ENCODE measurements around the gene USP32.
"Not testable (repeated sequence)": the region's sequence is repeated elsewhere in the genome, so short reads cannot be mapped to it uniquely, and the experiment has no call there.

DNA sequence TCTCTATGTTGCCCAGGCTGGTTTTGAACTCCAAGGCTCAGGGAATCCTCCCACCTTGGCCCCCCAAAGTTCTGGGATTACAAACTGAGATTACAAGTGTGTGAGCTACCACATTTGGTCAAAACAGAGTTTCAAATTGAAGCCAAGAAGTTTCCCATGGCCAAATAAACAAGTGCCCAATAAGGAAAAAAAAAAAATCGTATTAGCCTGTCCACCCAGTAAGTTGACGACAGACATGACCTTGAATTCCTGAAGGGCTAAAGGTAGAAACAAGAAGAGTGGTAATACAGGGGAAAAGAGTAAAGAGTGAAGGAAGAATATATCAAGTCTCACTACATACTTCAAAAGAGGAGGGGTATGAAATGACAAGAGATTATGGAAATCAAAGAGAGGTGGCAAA is 176.0 kb downstream of the USP32 start:
- TF ChIP-seq EZH2 (IDR thresholded peaks at IDR 0.05; ENCODE audit: low read depth), result not testable (repeated sequence)
- TF ChIP-seq, protein P1, sequence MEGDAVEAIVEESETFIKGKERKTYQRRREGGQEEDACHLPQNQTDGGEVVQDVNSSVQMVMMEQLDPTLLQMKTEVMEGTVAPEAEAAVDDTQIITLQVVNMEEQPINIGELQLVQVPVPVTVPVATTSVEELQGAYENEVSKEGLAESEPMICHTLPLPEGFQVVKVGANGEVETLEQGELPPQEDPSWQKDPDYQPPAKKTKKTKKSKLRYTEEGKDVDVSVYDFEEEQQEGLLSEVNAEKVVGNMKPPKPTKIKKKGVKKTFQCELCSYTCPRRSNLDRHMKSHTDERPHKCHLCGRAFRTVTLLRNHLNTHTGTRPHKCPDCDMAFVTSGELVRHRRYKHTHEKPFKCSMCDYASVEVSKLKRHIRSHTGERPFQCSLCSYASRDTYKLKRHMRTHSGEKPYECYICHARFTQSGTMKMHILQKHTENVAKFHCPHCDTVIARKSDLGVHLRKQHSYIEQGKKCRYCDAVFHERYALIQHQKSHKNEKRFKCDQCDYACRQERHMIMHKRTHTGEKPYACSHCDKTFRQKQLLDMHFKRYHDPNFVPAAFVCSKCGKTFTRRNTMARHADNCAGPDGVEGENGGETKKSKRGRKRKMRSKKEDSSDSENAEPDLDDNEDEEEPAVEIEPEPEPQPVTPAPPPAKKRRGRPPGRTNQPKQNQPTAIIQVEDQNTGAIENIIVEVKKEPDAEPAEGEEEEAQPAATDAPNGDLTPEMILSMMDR (conservative IDR thresholded peaks at IDR 0.05), result not testable (repeated sequence)
